ENCODE results near the gene ABHD18.

ABHD18 gene

GRCh38 chr4:128068918-128069317, 103.7 kb downstream of the ABHD18 start:
- DNase-seq (ENCODE audit: low read depth): no peak

GRCh38 chr4:128076464-128076863, 111.3 kb downstream of the ABHD18 start:
- no peak for DNase-seq (ENCODE audit: low read depth)
